Activated T-cell treated with anti-CD3 and anti-CD28 coated beads, Interleukin-2, amount 50 U/mL, for 24 hours (primary cell): ENCODE data around the gene STRADB.

Source experiments
- DNase-seq: peaks from one replicate; pipeline ENCODE4 v3.0.0-alpha.2; 2020
- H3K27ac Mint-ChIP-seq: 2 replicates; pipeline ENCODE4 v1.8.0; 2020; ENCODE audit warnings: mild to moderate bottlenecking, mixed read lengths
- H3K27me3 Mint-ChIP-seq: 2 replicates; pipeline ENCODE4 v1.8.0; 2020; ENCODE audit warnings: mixed read lengths
- H3K36me3 Mint-ChIP-seq: 2 replicates; pipeline ENCODE4 v1.8.0; 2020; ENCODE audit warnings: low read depth, mixed read lengths
- H3K4me1 Mint-ChIP-seq: 2 replicates; pipeline ENCODE4 v1.8.0; 2020; ENCODE audit warnings: low read depth, mixed read lengths
- H3K4me3 Mint-ChIP-seq: 2 replicates; pipeline ENCODE4 v1.8.0; 2020; ENCODE audit warnings: mild to moderate bottlenecking, moderate library complexity, mixed read lengths
- H3K9me3 Mint-ChIP-seq: 2 replicates; pipeline ENCODE4 v1.8.0; 2020; ENCODE audit warnings: mixed read lengths

Gene STRADB

DNA sequence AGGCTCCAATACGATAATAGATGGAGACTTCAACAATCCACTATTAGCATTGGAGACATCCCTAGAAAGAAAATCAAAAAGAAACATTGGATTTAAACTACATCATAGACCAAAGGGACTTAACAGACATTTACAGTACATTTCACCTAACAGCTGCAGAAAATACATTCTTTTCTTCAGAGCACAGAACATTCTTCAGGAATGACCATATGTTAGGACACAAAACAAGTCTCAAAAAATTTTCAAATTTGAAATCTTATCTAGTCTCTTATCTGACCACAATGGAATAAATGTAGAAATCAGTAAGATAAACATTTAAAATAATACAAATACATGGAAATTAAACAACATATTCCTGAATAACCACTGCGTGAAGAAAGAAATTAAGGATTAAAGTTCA, 68.7 kb downstream of the STRADB start:
- H3K27ac Mint-ChIP-seq = no peak overlapping the region
- no peaks in the 10 kb centered on the region for H3K27me3 Mint-ChIP-seq
- peaks cover 15% of the 10 kb centered on the region for H3K4me1 Mint-ChIP-seq
- H3K4me3 Mint-ChIP-seq = no peak overlapping the region
- peaks cover 22% of the 10 kb centered on the region for H3K36me3 Mint-ChIP-seq
- no peak for DNase-seq
- H3K9me3 Mint-ChIP-seq = peaks cover 43% of the 10 kb centered on the region

GRCh38 chr2:201522965-201523364, 71.4 kb downstream of the STRADB start:
- Mint-ChIP-seq H3K4me3 (no peak overlapping the region), H3K36me3 (peaks cover 26% of the 10 kb centered on the region), H3K4me1 (peaks cover 26% of the 10 kb centered on the region), H3K9me3 (peaks cover 59% of the 10 kb centered on the region), H3K27me3 (no peaks in the 10 kb centered on the region), H3K27ac (no peak overlapping the region)
- DNase-seq = no peak

GRCh38 chr2:201523506-201523905, 72.0 kb downstream of the STRADB start:
- DNase-seq = no peak
- H3K4me1 Mint-ChIP-seq = peaks cover 26% of the 10 kb centered on the region
- no peak overlapping the region for H3K27ac Mint-ChIP-seq
- no peaks in the 10 kb centered on the region for H3K27me3 Mint-ChIP-seq
- H3K9me3 Mint-ChIP-seq = peaks cover 60% of the 10 kb centered on the region
- peaks cover 26% of the 10 kb centered on the region for H3K36me3 Mint-ChIP-seq
- H3K4me3 Mint-ChIP-seq = no peak overlapping the region
